Activated CD8-positive, alpha-beta memory T cell treated with anti-CD3 and anti-CD28 coated beads, Interleukin-2, amount 50 U/mL, for 4 hours (primary cell): ENCODE data around the gene TMEM35B.
A peak's percentile ranks its signal among the peaks of the same experiment; 100 is the strongest.
"Not testable (repeated sequence)": the region's sequence is repeated elsewhere in the genome, so short reads cannot be mapped to it uniquely, and the experiment has no call there.

Source experiments
- DNase-seq: peaks from one replicate; pipeline ENCODE4 v3.0.0-alpha.2; 2020

TMEM35B gene

DNA sequence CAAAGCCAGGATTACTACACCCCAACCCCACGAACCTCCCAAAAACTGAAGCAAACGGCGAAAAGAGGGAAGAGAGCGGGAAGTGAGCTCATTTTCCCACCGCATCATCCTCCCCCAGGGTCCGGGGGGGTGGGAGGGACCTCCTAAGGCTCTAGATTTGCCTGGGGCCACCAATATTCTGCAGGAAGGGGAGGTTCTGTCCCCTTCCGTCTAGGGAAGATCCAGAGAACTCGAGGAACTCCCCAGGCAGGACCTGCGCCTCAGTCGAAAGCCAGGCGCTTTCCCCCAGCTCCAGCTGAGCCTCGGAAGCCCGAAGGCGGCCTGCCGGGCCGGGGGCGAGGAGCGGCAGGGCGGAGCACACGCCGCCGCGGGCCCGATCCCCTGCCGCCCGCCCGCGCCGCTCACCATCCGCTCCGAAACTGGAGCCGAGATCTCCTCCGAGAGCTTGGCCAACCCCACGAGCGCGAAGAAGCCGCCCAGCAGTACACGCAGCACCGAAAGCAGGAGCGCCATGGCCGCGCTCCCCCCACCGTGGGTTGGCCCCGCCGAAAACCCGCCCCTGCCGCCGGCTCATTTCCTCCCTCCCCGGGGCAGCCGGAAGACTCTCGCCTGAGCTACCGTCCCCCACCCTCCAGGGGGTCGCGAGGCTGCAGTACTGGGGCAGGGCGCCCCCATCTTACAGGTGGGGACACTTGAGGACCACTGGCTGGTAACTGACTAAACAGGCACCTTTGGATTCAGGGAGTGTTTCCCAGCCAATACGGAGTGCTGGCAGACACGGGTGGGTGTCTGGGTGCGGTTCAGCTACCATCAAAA, at the start of gene TMEM35B:
Gene TMEM35B (minus strand): TSS at position 555 of the 816 bp plus-strand sequence. CDS start 42 bp downstream, at position 513.
- DNase-seq, result peak; percentile 80

DNA sequence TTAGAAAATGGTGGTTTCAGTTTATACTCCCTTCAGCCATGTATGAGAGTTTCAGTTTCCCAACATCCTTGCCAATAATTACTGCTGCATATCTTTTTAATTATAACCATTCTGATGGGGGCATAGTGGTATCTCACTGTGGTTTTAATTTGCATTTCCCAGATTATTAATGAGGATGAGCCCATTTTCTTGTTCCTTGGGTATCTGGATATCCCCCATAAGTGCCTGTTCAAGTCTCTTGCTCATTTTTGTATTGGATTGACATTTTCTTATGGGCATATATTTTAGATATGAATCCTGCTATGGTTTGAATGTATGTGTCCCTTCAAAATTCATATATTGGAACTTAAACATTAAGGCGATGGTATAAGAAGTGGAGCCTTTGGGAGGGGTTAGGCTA, 48.2 kb upstream of the TMEM35B start:
- DNase-seq, result no peak

DNA sequence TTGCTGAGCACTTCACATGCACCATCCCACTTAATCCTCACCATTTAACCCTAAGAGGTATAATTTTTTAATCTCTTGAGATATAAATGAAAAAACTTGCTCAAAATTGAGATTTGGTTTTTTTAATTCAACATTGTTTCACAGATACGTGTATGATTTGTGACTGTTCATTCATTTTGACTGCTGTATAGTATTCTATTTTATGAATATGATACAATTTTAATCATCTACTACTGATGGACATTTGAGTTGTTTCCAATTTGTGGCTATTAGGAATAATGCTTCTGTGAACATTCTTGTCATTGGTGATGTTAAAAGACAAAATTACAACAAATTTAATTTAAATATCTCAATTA, 47.2 kb upstream of the TMEM35B start:
- no peak for DNase-seq

DNA sequence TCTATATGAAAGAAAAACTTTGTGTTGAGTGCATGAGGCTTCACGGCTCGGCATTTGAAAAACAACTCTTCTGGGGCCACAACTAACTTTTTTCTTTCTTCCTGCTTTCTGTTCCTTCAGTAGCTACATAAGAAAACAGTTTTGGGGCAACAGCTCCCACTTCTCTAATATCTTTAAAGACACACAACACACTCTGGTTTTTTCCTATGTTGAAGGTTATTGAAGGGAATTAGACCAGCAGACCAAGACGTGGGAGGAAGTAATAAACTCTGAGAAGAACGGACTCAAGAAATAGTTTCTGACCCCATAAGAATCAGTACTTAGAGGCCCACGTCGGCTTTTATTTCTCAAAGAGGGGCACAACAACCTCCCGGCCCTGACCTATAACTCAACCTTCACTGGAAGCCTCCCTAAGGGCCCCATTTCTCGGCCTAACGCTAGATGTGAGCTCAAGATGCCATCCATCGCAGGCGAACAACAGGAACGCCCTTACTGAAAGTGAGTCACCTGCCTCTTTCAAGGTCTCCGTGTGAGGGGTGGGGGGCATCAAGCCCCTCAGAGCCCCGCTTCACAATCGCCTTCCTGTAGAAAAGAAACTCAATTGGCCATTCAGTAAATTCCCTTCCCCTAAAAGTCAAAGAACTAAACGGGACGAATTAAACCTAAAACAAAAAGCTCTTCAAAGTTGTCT, 45.8 kb upstream of the TMEM35B start:
- DNase-seq, result peak; percentile 50

DNA sequence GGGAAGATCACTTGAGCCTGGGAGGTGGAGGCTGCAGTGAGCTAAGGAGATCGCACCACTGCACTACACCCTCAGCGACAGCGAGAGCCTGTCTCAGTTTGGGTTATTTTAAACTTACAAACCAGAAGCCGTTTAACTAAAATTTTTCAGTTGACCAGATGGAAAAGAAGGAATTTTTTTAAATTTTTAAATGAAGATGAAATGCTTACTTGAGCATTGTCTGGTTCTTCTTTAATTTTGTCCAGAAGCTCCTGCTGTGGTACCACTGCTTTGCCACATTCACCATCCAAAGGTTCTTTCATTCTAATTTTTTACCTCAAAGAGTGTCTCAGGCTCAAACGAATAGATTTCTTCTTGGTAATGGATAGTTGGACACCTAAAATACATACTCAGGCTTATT, 45.2 kb upstream of the TMEM35B start:
- DNase-seq, result no peak

DNA sequence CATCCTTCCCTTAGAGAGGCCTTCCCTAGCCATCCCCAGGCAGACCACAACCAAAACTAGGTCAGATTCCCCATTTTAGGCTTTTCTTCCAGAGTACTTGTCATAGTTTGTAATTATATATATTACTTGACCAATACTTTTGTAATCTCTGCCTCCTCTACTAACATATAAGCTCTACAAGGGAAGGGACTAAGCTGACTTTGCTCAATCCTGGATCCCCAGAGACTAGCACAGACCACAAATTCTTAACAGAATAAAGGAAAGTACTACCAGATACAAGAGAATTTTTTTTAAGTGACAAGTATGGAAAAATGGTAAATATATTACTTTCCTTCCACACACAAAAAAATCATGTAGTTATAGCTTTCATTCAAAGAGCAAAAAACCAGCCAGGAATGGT, 44.6 kb upstream of the TMEM35B start:
- no peak for DNase-seq

DNA sequence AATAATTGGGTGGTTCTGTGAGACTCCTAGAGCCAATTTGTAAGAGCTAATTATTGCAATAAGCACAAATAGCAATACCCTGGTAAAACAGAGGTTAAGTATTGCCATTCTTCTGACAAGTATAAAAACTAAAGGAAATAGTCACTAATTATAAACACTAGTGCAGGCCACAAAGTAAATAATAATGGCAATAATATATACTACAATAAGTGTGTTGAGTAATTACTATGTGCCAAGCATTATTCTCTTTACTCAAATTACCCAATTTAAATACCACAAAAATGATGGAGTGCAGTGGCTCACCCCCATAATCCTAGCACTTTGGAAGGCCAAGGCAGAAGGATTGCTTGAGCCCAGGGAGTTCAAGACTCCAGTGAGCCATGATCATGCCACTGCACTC, 31.3 kb upstream of the TMEM35B start:
- no peak for DNase-seq

DNA sequence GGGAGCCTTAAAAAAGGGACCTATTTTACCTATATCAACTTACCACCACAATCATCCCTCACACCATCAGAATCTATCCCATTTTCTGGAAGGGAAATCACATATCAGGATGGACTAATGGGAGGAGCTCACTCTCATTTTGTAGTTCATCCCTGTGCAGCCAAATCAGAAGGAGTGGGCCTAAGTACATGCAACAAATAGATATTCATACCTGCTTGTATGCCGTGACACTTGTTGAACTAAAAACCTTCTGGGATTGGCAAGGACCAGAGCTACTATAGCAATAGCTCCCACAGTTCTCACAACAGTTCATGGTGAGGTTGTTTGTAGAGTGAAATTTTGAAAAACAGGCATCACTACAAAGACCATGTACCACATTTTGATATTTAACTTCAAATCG, 29.3 kb upstream of the TMEM35B start:
- DNase-seq, result no peak

DNA sequence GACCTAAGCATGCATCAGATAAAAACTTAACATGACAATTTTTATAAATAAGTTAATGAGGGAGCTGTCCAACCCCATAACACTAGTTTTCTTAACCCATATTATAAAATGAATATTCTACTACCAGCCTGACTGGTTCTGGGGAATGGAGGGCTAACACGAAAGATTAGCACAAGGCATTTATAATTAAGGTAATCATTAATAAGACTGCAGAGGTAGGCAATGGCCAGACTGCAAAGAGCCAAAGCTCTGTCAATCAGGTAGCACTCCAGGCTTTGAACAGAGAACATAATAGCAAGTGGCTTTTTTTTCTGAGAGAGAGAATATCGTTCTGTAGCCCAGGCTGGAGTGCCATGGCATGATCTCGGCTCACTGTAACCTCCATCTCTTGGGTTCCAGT, 20.6 kb upstream of the TMEM35B start:
- no peak for DNase-seq

DNA sequence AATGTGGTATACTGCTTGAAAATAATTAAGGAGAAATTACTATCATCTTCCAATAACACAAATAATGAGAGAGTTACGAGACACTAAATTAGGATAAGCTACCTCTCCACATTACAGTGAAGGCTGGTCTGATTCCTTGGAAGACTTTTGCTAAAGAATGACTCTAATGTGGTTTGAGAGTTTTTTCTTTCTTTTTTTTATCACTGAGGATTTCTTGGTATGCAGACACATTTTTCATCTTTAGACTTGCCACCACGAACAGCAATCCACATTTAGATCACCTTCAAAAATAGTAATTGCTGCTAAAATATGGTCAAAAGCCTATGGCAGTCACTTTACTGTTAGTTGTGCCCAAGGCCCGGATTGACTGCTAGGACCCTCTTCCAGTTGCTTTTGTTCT, 16.6 kb upstream of the TMEM35B start:
- DNase-seq, result no peak

DNA sequence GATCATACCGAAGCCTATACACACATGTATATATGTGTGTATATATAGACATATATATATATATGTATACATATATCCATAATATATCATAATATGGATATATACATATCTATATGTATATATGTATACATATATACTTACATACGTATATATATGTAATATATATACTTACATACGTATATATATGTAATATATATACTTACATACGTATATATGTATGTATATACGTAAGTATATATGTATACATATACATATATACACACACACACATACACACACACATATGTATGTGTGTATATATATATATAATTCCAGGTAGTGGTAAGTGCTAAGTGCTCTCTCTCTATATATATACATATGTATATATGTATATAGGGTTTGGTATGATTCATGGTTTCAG, 9.7 kb upstream of the TMEM35B start:
- DNase-seq, result no peak

DNA sequence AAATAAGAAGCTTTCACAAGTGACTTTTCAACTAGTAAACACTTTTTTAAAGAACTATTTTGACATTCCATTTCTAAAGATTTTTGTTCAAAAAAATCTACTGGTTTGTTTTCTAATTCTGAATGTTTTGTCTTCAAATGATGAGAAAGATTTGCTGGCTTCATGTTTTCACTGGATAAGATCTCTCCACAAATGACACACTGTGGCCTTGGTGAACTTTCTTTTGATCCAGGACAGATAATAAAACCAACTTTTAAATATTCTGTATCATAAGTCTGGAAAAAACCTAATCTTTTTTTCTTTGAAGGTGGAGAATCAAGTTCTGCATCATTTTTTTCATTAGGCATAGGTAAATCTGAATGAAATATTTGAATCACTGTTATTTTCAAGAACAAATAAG, 3.4 kb upstream of the TMEM35B start:
- DNase-seq, result no peak

DNA sequence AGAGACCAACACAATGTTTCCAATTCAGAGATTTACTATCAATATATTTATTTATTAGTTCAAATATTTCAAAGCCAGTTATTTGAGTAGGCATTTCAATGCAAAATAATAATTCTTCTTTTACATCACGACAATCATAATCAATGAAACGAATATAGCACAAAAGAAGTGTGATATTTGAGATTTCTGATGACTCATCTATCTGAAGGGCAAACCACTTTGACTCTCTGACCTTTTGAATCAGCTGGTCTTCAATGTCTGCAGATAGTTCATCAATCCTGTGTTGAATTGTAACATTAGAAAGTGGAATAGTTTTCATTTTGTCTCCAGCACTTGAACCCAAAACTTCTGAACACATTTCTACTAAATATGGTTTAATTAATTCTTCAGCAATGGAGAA, 3.0 kb upstream of the TMEM35B start:
- DNase-seq, result no peak

DNA sequence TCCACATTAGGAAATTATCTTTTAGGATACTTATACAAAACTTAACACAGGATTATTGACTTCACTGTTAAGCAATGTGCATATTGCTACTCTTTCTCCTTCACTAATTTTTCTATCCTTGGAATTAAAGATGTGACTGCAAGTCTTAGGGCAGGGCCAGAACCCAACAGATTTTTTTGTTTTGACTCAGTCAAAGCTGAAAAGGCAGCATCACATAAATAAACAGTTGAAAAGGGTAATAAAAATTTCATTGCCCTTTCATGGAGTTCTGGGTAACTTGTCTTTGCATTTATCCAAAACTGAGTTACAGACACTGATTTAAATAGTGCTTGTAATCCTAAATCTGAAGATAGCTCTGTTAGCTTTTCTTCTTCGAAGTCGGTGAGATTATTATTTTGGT, 1.9 kb upstream of the TMEM35B start:
- DNase-seq, result no peak

DNA sequence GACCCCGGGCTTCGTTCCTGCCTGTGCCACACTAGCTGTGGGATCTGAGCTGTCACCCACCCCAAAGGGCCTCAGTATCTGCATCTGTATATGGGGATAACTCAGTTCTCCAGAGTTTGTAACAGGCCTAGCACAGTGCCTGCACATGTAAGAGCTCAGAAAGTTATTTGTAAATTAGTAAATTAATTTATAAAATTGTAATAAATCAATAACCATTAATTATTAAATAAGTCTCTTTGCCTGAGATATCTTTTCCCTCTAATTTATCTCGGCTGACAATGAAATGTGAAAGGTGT, 410 bp upstream of the TMEM35B start:
- not testable (repeated sequence) for DNase-seq

DNA sequence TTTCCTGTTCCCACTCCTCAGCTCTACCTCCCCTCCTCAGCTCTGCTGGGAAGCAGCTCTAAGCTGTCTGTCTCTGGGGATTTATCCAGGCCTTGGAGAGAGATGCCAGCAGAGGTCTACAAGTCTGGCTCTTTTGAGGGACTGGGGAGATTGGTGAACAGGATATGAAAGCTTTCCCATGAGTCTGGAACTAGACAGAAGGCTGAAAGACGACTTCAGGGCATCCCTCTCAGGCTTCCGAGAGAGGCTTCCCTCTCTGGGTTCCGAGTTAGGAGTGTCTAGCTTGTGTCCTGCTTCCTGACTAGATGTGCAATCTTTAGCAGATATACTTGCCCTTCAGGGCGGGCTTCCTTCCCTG, 733 bp downstream of the TMEM35B start:
- no peak for DNase-seq

DNA sequence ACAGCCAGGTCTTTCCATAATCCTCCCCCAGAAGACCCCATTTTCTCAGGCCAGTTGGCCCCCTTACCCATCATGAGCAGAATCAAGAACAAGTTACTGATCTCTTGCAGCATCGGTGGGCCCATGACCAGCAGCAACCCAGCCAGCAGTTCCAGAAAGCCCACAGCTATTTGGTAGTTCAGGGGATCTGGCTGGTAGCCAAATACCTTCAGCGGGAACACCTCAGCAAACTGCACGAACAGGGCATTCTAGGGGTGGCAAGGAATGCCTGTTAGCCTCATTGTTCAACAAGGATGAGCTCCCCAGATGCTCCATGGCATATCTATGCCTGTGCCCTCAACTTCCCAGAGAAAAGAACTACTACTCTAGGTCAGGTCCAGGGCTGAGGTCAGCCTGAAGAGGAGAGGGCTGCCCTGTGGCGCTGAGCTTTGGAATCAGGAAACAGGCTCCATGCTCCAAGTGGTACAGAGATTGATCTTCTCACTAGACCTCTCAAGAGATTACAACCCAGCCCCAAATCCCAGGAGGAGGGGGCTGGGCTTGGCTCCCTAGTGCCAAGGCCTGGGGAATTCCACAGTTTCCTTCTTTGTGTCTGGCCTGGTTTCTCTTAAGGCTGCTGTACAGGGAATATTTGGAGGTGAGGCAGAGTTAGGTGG, 1.3 kb downstream of the TMEM35B start:
- no peak for DNase-seq

DNA sequence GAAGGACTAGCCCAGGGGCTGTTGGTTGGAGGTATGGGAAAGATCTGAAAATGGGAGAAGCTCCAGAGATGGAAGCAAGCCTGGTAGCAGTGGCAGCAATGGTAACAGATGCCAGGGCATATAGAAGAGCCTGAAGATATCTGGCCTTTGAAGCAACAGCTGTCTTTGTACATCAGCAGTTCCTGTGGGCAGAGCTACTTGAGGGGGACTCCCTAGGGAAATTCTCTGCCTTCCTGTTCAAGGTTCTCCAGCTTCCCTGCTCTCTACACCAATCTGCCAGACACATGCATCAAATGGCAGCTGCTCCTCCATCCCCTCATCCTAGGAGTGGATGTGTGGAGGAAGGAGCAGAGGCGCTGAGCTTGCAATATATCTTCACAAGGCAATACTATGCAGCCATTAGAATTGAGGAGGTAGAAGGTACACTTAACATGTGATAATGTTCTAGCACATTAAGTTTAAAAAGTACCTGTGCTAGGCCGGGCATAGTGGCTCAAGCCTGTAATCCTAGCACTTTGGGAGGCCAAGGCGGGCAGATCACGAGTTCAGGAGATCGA, 2.2 kb downstream of the TMEM35B start:
- DNase-seq, result no peak

DNA sequence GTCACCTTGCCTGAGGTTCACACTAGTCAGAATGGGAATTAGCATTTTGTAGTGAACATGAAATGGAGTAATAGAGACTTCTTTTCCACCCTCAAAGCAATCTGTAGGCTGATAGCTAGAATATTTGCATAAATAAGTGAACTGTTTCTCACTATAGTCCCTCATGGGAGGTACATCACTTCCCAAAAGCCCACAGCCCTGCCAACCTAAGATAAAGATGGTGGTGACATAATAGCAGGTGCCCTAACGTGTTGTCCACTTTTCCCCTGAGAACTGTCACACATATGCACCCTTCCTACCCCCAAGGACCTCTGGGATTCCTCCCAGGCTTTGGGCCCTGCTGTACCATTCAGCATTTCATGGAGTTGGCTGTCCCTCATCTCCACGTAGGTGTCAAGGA, 4.4 kb downstream of the TMEM35B start:
- no peak for DNase-seq

DNA sequence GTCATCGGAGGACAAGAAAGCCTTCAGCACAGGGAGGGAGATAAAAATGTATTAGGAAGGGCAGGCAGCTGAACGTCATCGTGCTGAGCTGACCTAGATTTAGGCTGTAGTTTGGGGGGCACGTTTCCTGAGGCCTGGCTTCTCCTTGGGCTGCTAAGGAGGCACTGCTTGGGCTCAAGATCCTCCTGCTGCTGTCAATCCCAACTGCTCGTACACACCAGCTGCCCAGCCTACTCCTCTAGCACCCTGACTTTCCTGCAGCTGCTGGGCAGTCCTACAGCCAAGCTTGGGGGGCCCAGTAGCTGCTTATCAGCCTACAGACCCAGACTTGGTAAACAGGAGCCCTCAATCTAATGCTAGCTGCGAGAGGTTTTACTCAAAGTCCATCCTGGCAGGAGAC, 6.2 kb downstream of the TMEM35B start:
- no peak for DNase-seq

DNA sequence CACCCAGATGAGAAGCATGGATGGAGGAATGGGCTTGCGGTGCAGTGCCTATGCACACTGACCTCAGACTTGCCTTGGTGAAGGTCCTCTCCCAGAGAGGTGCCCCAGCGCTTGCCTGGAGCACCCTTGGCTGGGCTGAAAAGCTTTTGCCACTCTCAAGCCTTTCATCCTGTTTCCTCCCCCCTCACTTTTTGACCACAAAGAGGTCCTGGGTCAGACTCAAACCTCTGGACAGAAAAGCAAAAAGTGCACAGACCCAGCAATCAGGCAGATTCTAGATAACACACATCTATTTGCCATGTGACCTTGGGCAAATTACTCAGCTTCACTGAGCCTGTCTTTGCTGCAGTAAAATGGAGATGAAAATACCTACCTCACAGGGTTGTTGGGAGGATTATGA, 7.3 kb downstream of the TMEM35B start:
- no peak for DNase-seq

DNA sequence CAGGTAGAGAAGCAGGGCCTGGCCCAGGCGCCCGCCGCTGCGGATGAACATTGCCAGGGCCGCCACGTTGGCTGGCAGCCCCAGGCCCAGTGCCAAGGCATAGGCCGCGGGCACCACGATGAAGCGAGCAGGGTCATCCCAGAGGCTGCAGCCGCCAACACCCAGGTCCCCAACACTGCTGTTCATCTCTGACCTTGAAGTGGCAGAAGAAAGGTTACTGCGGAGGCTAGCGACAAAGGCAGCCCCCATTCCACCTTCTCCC, 8.0 kb downstream of the TMEM35B start:
- DNase-seq, result no peak

DNA sequence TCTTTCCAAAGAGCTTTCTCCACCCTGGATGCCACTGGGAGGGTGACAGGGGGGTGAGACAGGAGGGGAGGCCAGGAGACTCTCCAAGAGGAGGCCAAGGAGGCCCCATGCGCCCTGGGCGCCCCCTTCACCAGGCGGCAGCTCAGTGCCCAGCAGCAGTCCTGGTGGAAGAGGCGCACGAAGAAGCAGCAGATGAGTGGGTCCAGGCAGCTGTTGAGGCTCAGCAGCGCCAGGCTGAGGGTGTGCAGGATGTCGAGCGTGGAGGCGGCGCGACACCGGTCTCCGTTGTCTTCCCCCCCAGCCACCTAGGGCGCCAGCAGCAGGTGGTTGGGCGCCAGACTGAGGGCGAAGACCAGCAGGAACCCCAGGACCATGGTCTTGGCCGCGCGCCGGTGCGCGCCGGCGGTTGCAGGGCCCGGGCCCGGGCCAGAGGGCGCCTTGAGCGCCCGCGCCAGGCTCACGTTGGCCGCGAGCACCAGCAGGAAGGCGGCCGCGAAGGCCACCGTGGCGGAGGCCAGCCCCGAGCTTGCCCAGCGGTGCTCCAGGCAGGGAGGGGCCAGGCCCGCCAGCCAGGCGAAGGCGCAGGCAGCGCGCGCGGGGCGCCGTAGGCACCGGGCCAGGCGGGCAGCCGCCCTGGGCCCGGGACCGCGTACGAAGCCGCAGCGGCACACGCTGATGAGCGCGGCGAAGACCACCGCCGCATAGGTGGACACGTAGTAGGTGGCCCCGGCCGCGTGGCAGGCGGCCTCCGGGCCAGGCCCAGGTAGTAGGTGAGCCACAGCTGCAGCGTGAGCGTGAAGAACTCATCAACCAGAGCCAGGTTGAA, 8.6 kb downstream of the TMEM35B start:
- no peak for DNase-seq

DNA sequence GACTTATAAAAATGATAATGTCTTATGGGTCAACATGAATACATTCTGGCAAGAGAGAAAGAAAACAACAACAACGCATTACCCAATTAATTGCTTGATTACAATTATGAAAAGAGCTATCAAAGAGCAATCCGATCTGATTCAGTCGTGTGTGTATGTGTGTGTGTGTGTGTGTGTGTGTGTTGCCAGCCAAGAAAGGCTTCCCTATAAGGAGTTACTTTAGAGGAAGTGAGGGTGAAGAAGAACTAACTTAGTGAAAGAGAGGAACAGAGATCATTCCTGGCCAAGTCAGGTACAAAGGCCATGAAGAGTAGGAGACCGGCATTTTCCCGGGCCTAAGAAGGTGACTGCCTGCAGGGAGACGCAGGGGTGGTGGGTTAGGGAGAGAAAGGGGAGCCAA, 9.4 kb downstream of the TMEM35B start:
- DNase-seq, result no peak
